Astrocyte of the cerebellum (primary cell): ENCODE data around the gene CPN2.

Source experiments
- DNase-seq: peaks from one replicate; pipeline ENCODE4 v3.0.0-alpha.2; 2011; ENCODE audit warnings: low read depth
- H3K4me3 ChIP-seq: 2 replicates; pipeline ENCODE4 v1.5.1; 2011; ENCODE audit warnings: mild to moderate bottlenecking, low read depth, low read length, moderate library complexity
- in situ Hi-C: cut with HindIII; loops from 2 replicates; pipeline ENCODE4 v1.10.0; 2017; ENCODE audit warnings: low sequenced_read_pairs
- TF ChIP-seq, protein P1 (sequence below): IDR thresholded peaks from 2 replicates; pipeline ENCODE4 v1.5.1; 2012; ENCODE audit warnings: low read length, low read depth, moderate library complexity, mild to moderate bottlenecking; ENCODE audit errors: missing control alignments

CPN2 gene

GRCh38 chr3:194294199-194294894 lies 56.8 kb downstream of the CPN2 start:
- H3K4me3 ChIP-seq: no peak overlapping the region
- TF ChIP-seq, protein P1, sequence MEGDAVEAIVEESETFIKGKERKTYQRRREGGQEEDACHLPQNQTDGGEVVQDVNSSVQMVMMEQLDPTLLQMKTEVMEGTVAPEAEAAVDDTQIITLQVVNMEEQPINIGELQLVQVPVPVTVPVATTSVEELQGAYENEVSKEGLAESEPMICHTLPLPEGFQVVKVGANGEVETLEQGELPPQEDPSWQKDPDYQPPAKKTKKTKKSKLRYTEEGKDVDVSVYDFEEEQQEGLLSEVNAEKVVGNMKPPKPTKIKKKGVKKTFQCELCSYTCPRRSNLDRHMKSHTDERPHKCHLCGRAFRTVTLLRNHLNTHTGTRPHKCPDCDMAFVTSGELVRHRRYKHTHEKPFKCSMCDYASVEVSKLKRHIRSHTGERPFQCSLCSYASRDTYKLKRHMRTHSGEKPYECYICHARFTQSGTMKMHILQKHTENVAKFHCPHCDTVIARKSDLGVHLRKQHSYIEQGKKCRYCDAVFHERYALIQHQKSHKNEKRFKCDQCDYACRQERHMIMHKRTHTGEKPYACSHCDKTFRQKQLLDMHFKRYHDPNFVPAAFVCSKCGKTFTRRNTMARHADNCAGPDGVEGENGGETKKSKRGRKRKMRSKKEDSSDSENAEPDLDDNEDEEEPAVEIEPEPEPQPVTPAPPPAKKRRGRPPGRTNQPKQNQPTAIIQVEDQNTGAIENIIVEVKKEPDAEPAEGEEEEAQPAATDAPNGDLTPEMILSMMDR: no peak
- no peak for DNase-seq
- in situ Hi-C loops: no loop called here

DNA sequence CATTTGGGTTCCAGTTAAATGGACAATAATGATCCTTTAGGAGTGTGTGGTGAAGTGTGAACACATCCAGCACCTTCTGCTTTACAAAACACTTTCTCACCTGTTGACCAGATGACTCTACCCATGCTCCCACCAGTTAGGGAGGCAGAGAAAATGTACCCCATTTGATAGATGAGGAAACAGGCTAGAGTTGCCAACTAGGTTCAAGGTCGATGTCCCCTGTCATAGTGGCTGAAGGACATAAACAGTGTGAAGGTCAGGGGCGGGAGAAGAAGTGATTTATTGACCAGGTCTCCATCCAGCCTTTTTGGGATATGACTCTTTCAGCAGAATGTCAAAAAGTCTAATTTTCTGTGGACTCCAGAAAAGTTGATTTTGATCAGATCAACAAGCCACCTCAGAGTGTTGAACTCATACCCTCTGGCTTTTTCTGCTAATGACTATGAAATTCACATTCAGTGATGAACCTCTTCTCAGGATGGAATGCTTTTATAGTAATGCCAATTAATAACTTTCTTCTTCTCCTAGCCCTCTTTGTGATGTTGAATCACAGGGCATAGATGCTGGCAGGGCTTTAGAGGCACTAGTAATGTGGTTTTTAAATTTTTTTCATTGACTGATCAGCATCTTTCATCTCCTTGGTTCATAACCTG lies 57.5 kb downstream of the CPN2 start:
- DNase-seq: no peak
- in situ Hi-C loops: no loop called here
- TF ChIP-seq, protein P1: no peak
- no peak overlapping the region for H3K4me3 ChIP-seq

DNA sequence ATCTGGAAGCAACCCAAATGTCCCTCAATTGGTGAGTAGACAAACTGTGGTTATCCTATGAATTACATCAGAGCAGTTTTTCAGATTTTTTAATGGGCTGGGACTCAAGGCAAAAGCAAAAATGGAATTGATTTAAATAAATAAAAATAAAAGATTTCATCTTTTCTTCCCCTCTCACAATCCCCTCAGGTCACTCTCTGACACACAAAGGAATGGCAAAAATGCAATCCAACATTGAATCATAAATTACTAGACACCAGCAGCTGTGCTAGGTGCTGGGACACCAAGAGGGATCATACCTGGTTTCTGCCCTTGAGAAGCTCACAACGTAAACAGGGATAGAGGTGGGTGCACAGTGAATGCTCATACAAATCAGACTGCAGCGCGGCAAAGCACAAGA lies 58.8 kb downstream of the CPN2 start:
- no peak for DNase-seq
- H3K4me3 ChIP-seq: no peak overlapping the region
- TF ChIP-seq, protein P1: no peak
- in situ Hi-C loops: no loop called here
